ENCODE data around the gene RCBTB1.

DNA sequence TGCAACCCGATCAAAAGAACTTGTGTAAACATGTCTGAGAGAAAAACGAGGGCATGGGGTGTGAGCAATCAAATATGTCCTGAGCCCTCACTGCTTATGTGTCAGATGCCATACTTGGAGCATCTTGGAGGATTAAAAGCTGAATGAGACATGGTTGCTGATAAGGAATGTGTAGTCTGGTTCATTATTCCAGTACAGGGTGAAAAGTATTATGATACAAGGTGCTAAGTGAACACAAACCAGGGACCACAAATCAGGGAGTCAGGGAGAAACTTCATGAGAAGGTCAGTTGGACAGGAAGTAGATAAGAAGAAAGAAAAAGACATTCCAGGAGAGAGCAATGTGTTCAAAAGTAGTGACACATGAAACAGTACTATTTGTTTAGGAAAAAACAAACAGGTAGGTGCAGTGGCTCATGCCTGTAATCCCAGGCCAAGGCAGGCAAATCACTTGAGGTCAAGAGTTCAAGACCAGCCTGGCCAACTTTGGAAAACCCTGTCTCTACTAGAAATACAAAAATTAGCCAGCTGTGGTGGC, 2.0 kb upstream of the RCBTB1 start:
- TF ChIP-seq, protein P1, sequence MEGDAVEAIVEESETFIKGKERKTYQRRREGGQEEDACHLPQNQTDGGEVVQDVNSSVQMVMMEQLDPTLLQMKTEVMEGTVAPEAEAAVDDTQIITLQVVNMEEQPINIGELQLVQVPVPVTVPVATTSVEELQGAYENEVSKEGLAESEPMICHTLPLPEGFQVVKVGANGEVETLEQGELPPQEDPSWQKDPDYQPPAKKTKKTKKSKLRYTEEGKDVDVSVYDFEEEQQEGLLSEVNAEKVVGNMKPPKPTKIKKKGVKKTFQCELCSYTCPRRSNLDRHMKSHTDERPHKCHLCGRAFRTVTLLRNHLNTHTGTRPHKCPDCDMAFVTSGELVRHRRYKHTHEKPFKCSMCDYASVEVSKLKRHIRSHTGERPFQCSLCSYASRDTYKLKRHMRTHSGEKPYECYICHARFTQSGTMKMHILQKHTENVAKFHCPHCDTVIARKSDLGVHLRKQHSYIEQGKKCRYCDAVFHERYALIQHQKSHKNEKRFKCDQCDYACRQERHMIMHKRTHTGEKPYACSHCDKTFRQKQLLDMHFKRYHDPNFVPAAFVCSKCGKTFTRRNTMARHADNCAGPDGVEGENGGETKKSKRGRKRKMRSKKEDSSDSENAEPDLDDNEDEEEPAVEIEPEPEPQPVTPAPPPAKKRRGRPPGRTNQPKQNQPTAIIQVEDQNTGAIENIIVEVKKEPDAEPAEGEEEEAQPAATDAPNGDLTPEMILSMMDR (conservative IDR thresholded peaks at IDR 0.05; ENCODE audit: low read length) = no peak
- TF ChIP-seq EZH2phosphoT487 (IDR thresholded peaks at IDR 0.05; ENCODE audit: borderline replicate concordance, low read depth, low read length) = no peak
